Mesothelial cell of epicardium (in vitro differentiated cells): ENCODE data around the gene CHURC1. TPM values are rescaled to one million over a fixed set of nuclear protein-coding genes. Genes with fewer than 3 reads are reported as not detected.

Experiments
- DNase-seq, 2 experiments: peaks; one replicate each; pipeline ENCODE4 v3.0.0; 2021; ENCODE audit warnings: low spot score in 2 of 2; ENCODE audit not compliant: unreplicated experiment in 2 of 2
- H3K27ac Mint-ChIP-seq: 2 replicates; pipeline ENCODE4 v1.8.0; 2021; ENCODE audit warnings: mixed read lengths
- H3K27me3 Mint-ChIP-seq: 2 replicates; pipeline ENCODE4 v1.8.0; 2021; ENCODE audit warnings: low read depth, mixed read lengths
- H3K36me3 Mint-ChIP-seq: 2 replicates; pipeline ENCODE4 v1.8.0; 2021; ENCODE audit warnings: mixed read lengths
- H3K4me1 Mint-ChIP-seq: 2 replicates; pipeline ENCODE4 v1.8.0; 2021; ENCODE audit warnings: mixed read lengths
- H3K4me3 Mint-ChIP-seq: 2 replicates; pipeline ENCODE4 v1.8.0; 2021; ENCODE audit warnings: mild to moderate bottlenecking, moderate library complexity, mixed read lengths
- H3K9me3 Mint-ChIP-seq: 2 replicates; pipeline ENCODE4 v1.8.0; 2021; ENCODE audit warnings: mixed read lengths
- CTCF ChIP-seq: fragments of 200-600 bp; sonication (generic); IDR thresholded peaks from one replicate; pipeline ENCODE4 v1.5.0; 2021; ENCODE audit warnings: antibody characterized with exemption; ENCODE audit not compliant: unreplicated experiment
- total RNA-seq: library from RNA; stranded (reverse); gene quantifications from 3 replicates; pipeline ENCODE4 v1.2.1, GENCODE V29; 2021

The CHURC1 gene
- total RNA-seq, 1 donor from 2014 or later, result 45.8 TPM

GRCh38 chr14:64953661-64954060, 39.4 kb downstream of the CHURC1 start:
- Mint-ChIP-seq H3K4me3 (no peak overlapping the region), H3K27me3 (no peaks in the 10 kb centered on the region), H3K4me1 (no peaks in the 10 kb centered on the region), H3K27ac (no peak overlapping the region), H3K9me3 (no peaks in the 10 kb centered on the region), H3K36me3 (peaks cover 29% of the 10 kb centered on the region)
- DNase-seq, result no peak
- no peak for TF ChIP-seq CTCF

- Mint-ChIP-seq H3K36me3 (peaks cover 24% of the 10 kb centered on the region), H3K9me3 (no peaks in the 10 kb centered on the region), H3K27me3 (no peaks in the 10 kb centered on the region), H3K4me1 (no peaks in the 10 kb centered on the region), H3K27ac (no peak overlapping the region), H3K4me3 (no peak overlapping the region)
- DNase-seq, result no peak
- TF ChIP-seq CTCF, result no peak
These were observed 40.4 kb downstream of the CHURC1 start for GRCh38 chr14:64954491-64955240.

GRCh38 chr14:64955297-64955696, 41.0 kb downstream of the CHURC1 start:
- no peak for TF ChIP-seq CTCF
- no peaks in the 10 kb centered on the region for H3K9me3 Mint-ChIP-seq
- H3K36me3 Mint-ChIP-seq, result peaks cover 18% of the 10 kb centered on the region
- H3K27ac Mint-ChIP-seq, result no peak overlapping the region
- H3K27me3 Mint-ChIP-seq, result no peaks in the 10 kb centered on the region
- H3K4me1 Mint-ChIP-seq, result no peaks in the 10 kb centered on the region
- DNase-seq, result no peak
- no peak overlapping the region for H3K4me3 Mint-ChIP-seq

GRCh38 chr14:64956697-64957406, 42.6 kb downstream of the CHURC1 start:
- DNase-seq, result no peak
- no peak overlapping the region for H3K27ac Mint-ChIP-seq
- H3K4me3 Mint-ChIP-seq, result no peak overlapping the region
- no peaks in the 10 kb centered on the region for H3K27me3 Mint-ChIP-seq
- H3K9me3 Mint-ChIP-seq, result no peaks in the 10 kb centered on the region
- no peak for TF ChIP-seq CTCF
- no peaks in the 10 kb centered on the region for H3K4me1 Mint-ChIP-seq
- H3K36me3 Mint-ChIP-seq, result peaks cover 10% of the 10 kb centered on the region

GRCh38 chr14:64958201-64958600, 43.9 kb downstream of the CHURC1 start:
- DNase-seq, result no peak
- H3K9me3 Mint-ChIP-seq, result no peaks in the 10 kb centered on the region
- H3K4me1 Mint-ChIP-seq, result no peaks in the 10 kb centered on the region
- no peak for TF ChIP-seq CTCF
- peaks cover 10% of the 10 kb centered on the region for H3K36me3 Mint-ChIP-seq
- no peak overlapping the region for H3K4me3 Mint-ChIP-seq
- no peaks in the 10 kb centered on the region for H3K27me3 Mint-ChIP-seq
- H3K27ac Mint-ChIP-seq, result no peak overlapping the region
